GM06990 (cell line): ENCODE results near the gene LPCAT2.
A peak's percentile ranks its signal among the peaks of the same experiment; 100 is the strongest.

Source experiments
- DNase-seq: peaks from one replicate; pipeline ENCODE4 v3.0.0-alpha.2; 2011; ENCODE audit not compliant: insufficient read length; ENCODE audit errors: extremely low read depth
- H3K27me3 ChIP-seq: replicated peaks from 2 replicates; pipeline ENCODE4 v1.6.0; 2011; ENCODE audit warnings: low read length; ENCODE audit not compliant: control insufficient read depth, insufficient read depth
- H3K36me3 ChIP-seq: 2 replicates; pipeline ENCODE4 v1.5.1; 2011; ENCODE audit warnings: low read length; ENCODE audit not compliant: control insufficient read depth, insufficient read depth
- H3K4me3 ChIP-seq: replicated peaks from 2 replicates; pipeline ENCODE4 v1.5.1; 2011; ENCODE audit warnings: low read depth, mild to moderate bottlenecking, control low read depth, low read length
- TF ChIP-seq, protein P1 (sequence below): IDR thresholded peaks from 2 replicates; pipeline ENCODE4 v1.5.1; 2011; ENCODE audit warnings: low read length, control low read depth, mild to moderate bottlenecking, inconsistent platforms; ENCODE audit not compliant: insufficient read depth, poor library complexity, severe bottlenecking

Gene LPCAT2

DNA sequence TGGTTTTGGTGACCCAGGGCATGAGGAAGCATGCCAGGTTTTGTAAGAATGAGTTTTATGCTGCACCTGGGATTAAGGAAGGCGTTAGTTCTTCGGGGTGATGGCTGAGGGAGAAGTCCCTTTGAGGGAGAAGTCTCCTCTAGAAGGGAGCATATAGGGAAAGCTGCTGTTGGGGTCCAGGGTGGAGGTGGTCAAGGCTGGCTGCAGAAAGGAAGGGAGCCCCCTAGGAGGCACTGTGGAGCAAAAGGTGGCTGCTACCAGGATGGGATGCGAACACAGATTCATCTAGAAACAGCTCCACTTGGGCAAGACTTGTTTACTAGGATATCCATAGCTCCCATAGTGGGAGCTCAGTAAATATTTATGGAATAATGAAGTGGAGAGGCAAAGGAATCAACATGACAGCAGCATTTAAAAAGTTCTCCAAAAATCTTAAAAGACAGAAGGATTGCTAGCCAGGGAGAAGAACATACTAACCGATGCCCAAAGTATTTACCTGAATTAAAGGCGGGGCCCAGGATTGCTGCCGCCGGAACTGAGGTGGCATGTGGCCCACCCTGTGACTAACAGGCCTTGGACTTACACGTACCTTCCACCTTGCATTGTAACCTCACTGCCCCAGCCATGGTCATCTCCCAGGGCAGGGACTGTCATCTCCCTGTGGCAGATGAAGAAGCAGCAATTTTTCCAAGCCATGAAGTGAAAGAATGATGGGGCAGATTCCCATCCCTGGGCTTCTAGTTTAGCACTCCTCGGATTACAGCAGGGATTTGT is 7.1 kb upstream of the LPCAT2 start:
- no peak for DNase-seq
- TF ChIP-seq, protein P1, sequence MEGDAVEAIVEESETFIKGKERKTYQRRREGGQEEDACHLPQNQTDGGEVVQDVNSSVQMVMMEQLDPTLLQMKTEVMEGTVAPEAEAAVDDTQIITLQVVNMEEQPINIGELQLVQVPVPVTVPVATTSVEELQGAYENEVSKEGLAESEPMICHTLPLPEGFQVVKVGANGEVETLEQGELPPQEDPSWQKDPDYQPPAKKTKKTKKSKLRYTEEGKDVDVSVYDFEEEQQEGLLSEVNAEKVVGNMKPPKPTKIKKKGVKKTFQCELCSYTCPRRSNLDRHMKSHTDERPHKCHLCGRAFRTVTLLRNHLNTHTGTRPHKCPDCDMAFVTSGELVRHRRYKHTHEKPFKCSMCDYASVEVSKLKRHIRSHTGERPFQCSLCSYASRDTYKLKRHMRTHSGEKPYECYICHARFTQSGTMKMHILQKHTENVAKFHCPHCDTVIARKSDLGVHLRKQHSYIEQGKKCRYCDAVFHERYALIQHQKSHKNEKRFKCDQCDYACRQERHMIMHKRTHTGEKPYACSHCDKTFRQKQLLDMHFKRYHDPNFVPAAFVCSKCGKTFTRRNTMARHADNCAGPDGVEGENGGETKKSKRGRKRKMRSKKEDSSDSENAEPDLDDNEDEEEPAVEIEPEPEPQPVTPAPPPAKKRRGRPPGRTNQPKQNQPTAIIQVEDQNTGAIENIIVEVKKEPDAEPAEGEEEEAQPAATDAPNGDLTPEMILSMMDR = peak; percentile 37
- Histone ChIP-seq H3K36me3 (no peaks in the 10 kb centered on the region), H3K4me3 (no peak overlapping the region), H3K27me3 (no peaks in the 10 kb centered on the region; the same call in 1 of the 2 replicates)

GRCh38 chr16:55502801-55503366 is 6.0 kb upstream of the LPCAT2 start:
- no peak for DNase-seq
- H3K36me3 ChIP-seq = no peaks in the 10 kb centered on the region
- no peak overlapping the region for H3K4me3 ChIP-seq
- TF ChIP-seq, protein P1 = no peak
- H3K27me3 ChIP-seq = no peaks in the 10 kb centered on the region; the same call in 1 of the 2 replicates

- no peaks in the 10 kb centered on the region; the same call in 1 of the 2 replicates for H3K27me3 ChIP-seq
- TF ChIP-seq, protein P1 = no peak
- no peak overlapping the region for H3K4me3 ChIP-seq
- H3K36me3 ChIP-seq = no peaks in the 10 kb centered on the region
- DNase-seq = no peak
Measured at GRCh38 chr16:55503726-55504550, 4.9 kb upstream of the LPCAT2 start.

DNA sequence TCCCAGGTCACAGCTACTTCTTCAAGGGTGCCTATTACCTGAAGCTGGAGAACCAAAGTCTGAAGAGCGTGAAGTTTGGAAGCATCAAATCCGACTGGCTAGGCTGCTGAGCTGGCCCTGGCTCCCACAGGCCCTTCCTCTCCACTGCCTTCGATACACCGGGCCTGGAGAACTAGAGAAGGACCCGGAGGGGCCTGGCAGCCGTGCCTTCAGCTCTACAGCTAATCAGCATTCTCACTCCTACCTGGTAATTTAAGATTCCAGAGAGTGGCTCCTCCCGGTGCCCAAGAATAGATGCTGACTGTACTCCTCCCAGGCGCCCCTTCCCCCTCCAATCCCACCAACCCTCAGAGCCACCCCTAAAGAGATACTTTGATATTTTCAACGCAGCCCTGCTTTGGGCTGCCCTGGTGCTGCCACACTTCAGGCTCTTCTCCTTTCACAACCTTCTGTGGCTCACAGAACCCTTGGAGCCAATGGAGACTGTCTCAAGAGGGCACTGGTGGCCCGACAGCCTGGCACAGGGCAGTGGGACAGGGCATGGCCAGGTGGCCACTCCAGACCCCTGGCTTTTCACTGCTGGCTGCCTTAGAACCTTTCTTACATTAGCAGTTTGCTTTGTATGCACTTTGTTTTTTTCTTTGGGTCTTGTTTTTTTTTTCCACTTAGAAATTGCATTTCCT is 3.4 kb upstream of the LPCAT2 start:
- H3K4me3 ChIP-seq = no peak overlapping the region
- no peaks in the 10 kb centered on the region; the same call in 1 of the 2 replicates for H3K27me3 ChIP-seq
- TF ChIP-seq, protein P1 = no peak
- DNase-seq = no peak
- H3K36me3 ChIP-seq = no peaks in the 10 kb centered on the region

- TF ChIP-seq, protein P1 = no peak
- H3K27me3 ChIP-seq = no peaks in the 10 kb centered on the region; the same call in 1 of the 2 replicates
- DNase-seq = no peak
- no peak overlapping the region for H3K4me3 ChIP-seq
- H3K36me3 ChIP-seq = no peaks in the 10 kb centered on the region
Measured at GRCh38 chr16:55506083-55506482, 2.8 kb upstream of the LPCAT2 start.
